Nephron progenitor cell (in vitro differentiated cells): ENCODE measurements around the gene NDRG3.

Source experiments
- DNase-seq: peaks from one replicate; pipeline ENCODE4 v3.0.0; 2021
- H3K27ac Mint-ChIP-seq: 2 replicates; pipeline ENCODE4 v1.8.0; 2021; ENCODE audit warnings: mild to moderate bottlenecking, moderate library complexity, mixed read lengths
- H3K27me3 Mint-ChIP-seq: 2 replicates; pipeline ENCODE4 v1.8.0; 2021; ENCODE audit warnings: mild to moderate bottlenecking, low read depth, mixed read lengths; ENCODE audit not compliant: poor library complexity
- H3K36me3 Mint-ChIP-seq: 2 replicates; pipeline ENCODE4 v1.8.0; 2021; ENCODE audit warnings: low read depth, mixed read lengths
- H3K4me1 Mint-ChIP-seq: 2 replicates; pipeline ENCODE4 v1.8.0; 2021; ENCODE audit warnings: mixed read lengths
- H3K4me3 Mint-ChIP-seq: 2 replicates; pipeline ENCODE4 v1.8.0; 2021; ENCODE audit warnings: mild to moderate bottlenecking, moderate library complexity, mixed read lengths
- H3K9me3 Mint-ChIP-seq: 2 replicates; pipeline ENCODE4 v1.8.0; 2021; ENCODE audit warnings: mild to moderate bottlenecking, moderate library complexity, mixed read lengths
- CTCF ChIP-seq: fragments of 200-600 bp; sonication (generic); IDR thresholded peaks from 2 replicates; pipeline ENCODE4 v1.5.0; 2021; ENCODE audit warnings: antibody characterized with exemption

The NDRG3 gene

GRCh38 chr20:36607586-36608387 lies 138.1 kb downstream of the NDRG3 start:
- no peak for DNase-seq

DNA sequence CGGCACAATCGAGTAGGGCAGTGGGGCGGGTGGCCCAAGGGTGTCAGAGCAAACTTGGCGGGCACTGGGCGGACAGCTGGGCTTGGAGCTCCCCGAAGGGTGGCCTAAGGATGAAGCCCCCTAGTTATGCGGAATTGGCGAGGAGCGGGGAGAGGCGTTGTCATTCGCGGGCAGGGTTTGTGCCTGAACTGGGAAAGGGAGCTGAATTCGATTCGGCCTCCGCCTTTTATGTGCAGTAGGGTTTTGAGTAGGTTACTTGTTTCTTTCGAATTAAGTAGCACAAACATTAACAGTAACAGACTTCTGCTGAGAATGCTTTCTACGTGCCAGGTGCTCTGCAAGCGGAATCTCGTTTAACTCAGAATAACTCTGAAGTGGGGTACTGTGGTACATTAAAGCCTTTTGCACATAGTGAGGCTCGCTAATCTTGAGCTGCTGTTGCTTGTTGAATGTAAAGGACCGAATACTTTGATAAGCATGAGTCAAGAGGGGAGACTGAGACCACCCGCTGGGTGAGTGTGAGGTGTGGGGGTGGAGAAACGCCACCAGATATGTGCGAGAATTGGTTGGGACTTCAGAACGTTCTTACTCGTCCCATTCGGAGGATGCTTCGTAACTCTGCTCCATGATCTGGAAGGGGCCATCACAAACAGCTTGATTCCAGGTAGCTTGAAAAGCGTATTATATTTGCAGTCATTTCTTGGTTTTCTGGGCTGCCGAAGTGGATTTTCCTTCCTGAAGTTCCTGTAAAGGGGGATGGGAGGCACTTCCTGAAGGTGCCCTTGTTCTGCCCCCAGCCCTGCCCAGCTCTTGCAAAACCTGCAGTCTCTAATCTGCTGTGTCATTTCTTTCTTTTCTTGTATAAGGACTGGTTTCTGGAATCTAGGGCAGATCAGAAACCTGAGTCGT lies 139.5 kb downstream of the NDRG3 start:
- Mint-ChIP-seq H3K4me1 (peaks cover 25% of the 10 kb centered on the region), H3K4me3 (peak overlapping the region; percentile 99), H3K27me3 (peaks cover 13% of the 10 kb centered on the region), H3K36me3 (peaks cover 25% of the 10 kb centered on the region), H3K9me3 (no peaks in the 10 kb centered on the region), H3K27ac (peak overlapping the region; percentile 99)
- TF ChIP-seq CTCF: no peak
- DNase-seq: no peak

More at GRCh38 chr20:36607586-36608387, 138.1 kb downstream of the NDRG3 start:
- TF ChIP-seq CTCF: no peak
- peaks cover 20% of the 10 kb centered on the region for H3K4me1 Mint-ChIP-seq
- no peaks in the 10 kb centered on the region for H3K9me3 Mint-ChIP-seq
- peak overlapping the region; percentile 84 for H3K27ac Mint-ChIP-seq
- peaks cover 12% of the 10 kb centered on the region for H3K27me3 Mint-ChIP-seq
- H3K36me3 Mint-ChIP-seq: peaks cover 37% of the 10 kb centered on the region
- H3K4me3 Mint-ChIP-seq: peak overlapping the region; percentile 59

DNA sequence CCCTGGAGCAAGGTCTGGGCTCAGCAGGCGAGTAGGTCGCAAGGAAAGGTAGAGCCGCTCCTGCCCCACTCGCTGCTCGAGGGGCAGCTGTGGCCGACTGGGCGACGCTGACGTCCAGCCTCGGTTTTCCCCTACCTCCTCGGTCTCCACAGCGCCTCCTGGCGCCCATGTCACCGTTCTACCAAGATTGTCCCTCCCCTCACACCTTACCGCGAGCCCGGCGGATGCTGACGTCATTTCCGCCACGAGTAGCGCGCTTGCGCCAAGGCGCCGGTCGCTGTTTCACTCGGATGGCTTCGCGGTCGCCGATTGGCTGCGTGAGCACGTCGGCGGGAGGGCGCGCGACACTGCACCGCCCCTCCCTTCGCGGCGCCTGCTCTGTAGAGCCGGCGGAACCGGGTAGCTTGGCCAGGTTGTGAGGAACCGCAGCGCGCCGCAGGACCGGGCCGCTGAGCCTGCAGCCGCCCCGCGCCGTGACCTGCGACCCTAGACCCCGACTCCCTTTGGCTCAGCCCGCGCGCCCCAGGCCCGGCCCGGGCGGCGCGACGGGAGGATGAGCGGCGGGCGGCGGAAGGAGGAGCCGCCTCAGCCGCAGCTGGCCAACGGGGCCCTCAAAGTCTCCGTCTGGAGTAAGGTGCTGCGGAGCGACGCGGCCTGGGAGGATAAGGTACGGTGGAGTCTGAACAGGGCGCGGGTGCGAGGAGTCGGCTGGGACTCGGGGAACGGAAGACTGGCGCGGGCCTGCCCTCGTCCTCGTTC lies 140.3 kb downstream of the NDRG3 start, which contains the start of gene RAB5IF:
Gene RAB5IF, plus strand, starts transcription at position 381 of the 759 bp plus-strand sequence. Its CDS starts 173 bp downstream, at position 554.
- Mint-ChIP-seq H3K9me3 (no peaks in the 10 kb centered on the region), H3K27me3 (peaks cover 13% of the 10 kb centered on the region), H3K27ac (peak within 1 kb of the TSS; percentile 99), H3K4me3 (peak within 1 kb of the TSS; percentile 99), H3K4me1 (peaks cover 28% of the 10 kb centered on the region), H3K36me3 (peaks cover 21% of the 10 kb centered on the region)
- peak; percentile 82 for TF ChIP-seq CTCF
- peak; percentile 99 for DNase-seq

GRCh38 chr20:36604952-36605398 lies 140.9 kb downstream of the NDRG3 start:
- TF ChIP-seq CTCF: no peak
- Mint-ChIP-seq H3K27me3 (peaks cover 13% of the 10 kb centered on the region), H3K27ac (peak overlapping the region; percentile 59), H3K4me3 (peak overlapping the region; percentile 99), H3K9me3 (no peaks in the 10 kb centered on the region), H3K4me1 (peaks cover 28% of the 10 kb centered on the region), H3K36me3 (peaks cover 20% of the 10 kb centered on the region)
- peak; percentile 20 for DNase-seq
